ENCODE results near the gene SCMH1.

Gene SCMH1

GRCh38 chr1:41169066-41169798, 72.9 kb downstream of the SCMH1 start:
- TF ChIP-seq POLR2A (IDR thresholded peaks at IDR 0.05; ENCODE audit: low read length): no peak
- no peak for TF ChIP-seq GATA1 (IDR thresholded peaks at IDR 0.05; ENCODE audit: low read depth, low read length)
- no peak for DNase-seq

- no peak for TF ChIP-seq POLR2A (IDR thresholded peaks at IDR 0.05; ENCODE audit: low read length)
- no peak for TF ChIP-seq GATA1 (IDR thresholded peaks at IDR 0.05; ENCODE audit: low read depth, low read length)
- peak in 1 of 2 experiments; percentile 10 for DNase-seq
These were observed 74.4 kb downstream of the SCMH1 start for GRCh38 chr1:41167667-41168066.

GRCh38 chr1:41164727-41165126, 77.4 kb downstream of the SCMH1 start:
- TF ChIP-seq POLR2A (IDR thresholded peaks at IDR 0.05; ENCODE audit: low read length): no peak
- no peak for TF ChIP-seq GATA1 (IDR thresholded peaks at IDR 0.05; ENCODE audit: low read depth, low read length)
- no peak for DNase-seq

- DNase-seq: peak in 1 of 2 experiments; percentile 32
- no peak for TF ChIP-seq POLR2A (IDR thresholded peaks at IDR 0.05; ENCODE audit: low read length)
- no peak for TF ChIP-seq GATA1 (IDR thresholded peaks at IDR 0.05; ENCODE audit: low read depth, low read length)
These were observed 79.7 kb downstream of the SCMH1 start for GRCh38 chr1:41162441-41162840.

GRCh38 chr1:41161846-41162245, 80.3 kb downstream of the SCMH1 start:
- TF ChIP-seq POLR2A (IDR thresholded peaks at IDR 0.05; ENCODE audit: low read length): no peak
- no peak for TF ChIP-seq GATA1 (IDR thresholded peaks at IDR 0.05; ENCODE audit: low read depth, low read length)
- no peak for DNase-seq

GRCh38 chr1:41160498-41161110, 81.5 kb downstream of the SCMH1 start:
- peak; percentile 65 to 87 for DNase-seq
- no peak for TF ChIP-seq GATA1 (IDR thresholded peaks at IDR 0.05; ENCODE audit: low read depth, low read length)
- TF ChIP-seq POLR2A (IDR thresholded peaks at IDR 0.05; ENCODE audit: low read length): no peak

GRCh38 chr1:41158966-41159365, 83.1 kb downstream of the SCMH1 start:
- TF ChIP-seq GATA1 (IDR thresholded peaks at IDR 0.05; ENCODE audit: low read depth, low read length) (no peak), POLR2A (IDR thresholded peaks at IDR 0.05; ENCODE audit: low read length) (no peak)
- no peak for DNase-seq

GRCh38 chr1:41158147-41158875, 83.8 kb downstream of the SCMH1 start:
- no peak for TF ChIP-seq GATA1 (IDR thresholded peaks at IDR 0.05; ENCODE audit: low read depth, low read length)
- no peak for TF ChIP-seq POLR2A (IDR thresholded peaks at IDR 0.05; ENCODE audit: low read length)
- peak; percentile 27 to 38 for DNase-seq

- no peak for DNase-seq
- no peak for TF ChIP-seq POLR2A (IDR thresholded peaks at IDR 0.05; ENCODE audit: low read length)
- no peak for TF ChIP-seq GATA1 (IDR thresholded peaks at IDR 0.05; ENCODE audit: low read depth, low read length)
These were observed 87.0 kb downstream of the SCMH1 start for GRCh38 chr1:41155105-41155504.

- DNase-seq: no peak
- no peak for TF ChIP-seq POLR2A (IDR thresholded peaks at IDR 0.05; ENCODE audit: low read length)
- TF ChIP-seq GATA1 (IDR thresholded peaks at IDR 0.05; ENCODE audit: low read depth, low read length): no peak
These were observed 88.3 kb downstream of the SCMH1 start for GRCh38 chr1:41153750-41154274.

GRCh38 chr1:41152622-41153044, 89.5 kb downstream of the SCMH1 start:
- no peak for TF ChIP-seq GATA1 (IDR thresholded peaks at IDR 0.05; ENCODE audit: low read depth, low read length)
- no peak for DNase-seq

- no peak for DNase-seq
- no peak for TF ChIP-seq GATA1 (IDR thresholded peaks at IDR 0.05; ENCODE audit: low read depth, low read length)
- no peak for TF ChIP-seq POLR2A (IDR thresholded peaks at IDR 0.05; ENCODE audit: low read length)
These were observed 90.3 kb downstream of the SCMH1 start for GRCh38 chr1:41151846-41152245.

- no peak for DNase-seq
- TF ChIP-seq GATA1 (IDR thresholded peaks at IDR 0.05; ENCODE audit: low read depth, low read length): no peak
- no peak for TF ChIP-seq POLR2A (IDR thresholded peaks at IDR 0.05; ENCODE audit: low read length)
These were observed 92.5 kb downstream of the SCMH1 start for GRCh38 chr1:41149570-41149969.

- TF ChIP-seq POLR2A (IDR thresholded peaks at IDR 0.05; ENCODE audit: low read length) (no peak), GATA1 (IDR thresholded peaks at IDR 0.05; ENCODE audit: low read depth, low read length) (no peak)
- DNase-seq: no peak
These were observed 97.8 kb downstream of the SCMH1 start for GRCh38 chr1:41144285-41144684.
